Spinal cord (tissue), 10 donors: ENCODE data around the gene SPON1. TPM values are rescaled to one million over a fixed set of nuclear protein-coding genes. Genes with fewer than 3 reads are reported as not detected.

ENCODE experiments used
- DNase-seq, 6 donors: peaks; one replicate each; pipeline versions ENCODE4 v3.0.0 to v3.0.0-alpha.2; 2013 to 2015; ENCODE audit warnings: low spot score in 6 of 6, low read depth in 4 of 6
- H3K27ac ChIP-seq: one replicate; pipeline ENCODE4 v1.5.1; 2013; ENCODE audit warnings: low read depth, low read length, control low read depth
- H3K27me3 ChIP-seq: one replicate; pipeline ENCODE4 v1.6.1; 2013; ENCODE audit warnings: low read length; ENCODE audit not compliant: control insufficient read depth, insufficient read depth
- H3K36me3 ChIP-seq: one replicate; pipeline ENCODE4 v1.6.1; 2013; ENCODE audit warnings: low read length; ENCODE audit not compliant: control insufficient read depth, insufficient read depth
- H3K4me1 ChIP-seq: one replicate; pipeline ENCODE4 v1.6.1; 2013; ENCODE audit warnings: low read length; ENCODE audit not compliant: control insufficient read depth, insufficient read depth
- H3K4me3 ChIP-seq: one replicate; pipeline ENCODE4 v1.5.1; 2013; ENCODE audit warnings: low read depth, low read length, control low read depth
- H3K9me3 ChIP-seq: one replicate; pipeline ENCODE4 v1.6.1; 2013; ENCODE audit warnings: low read length; ENCODE audit not compliant: control insufficient read depth, insufficient read depth
- WGBS: methylation state at CpG from one replicate; pipeline ENCODE4 v1.1.5; 2013; ENCODE audit warnings: missing lambda C conversion rate; ENCODE audit not compliant: insufficient coverage; 5-methylcytosine and 5-hydroxymethylcytosine counted together
- polyA plus RNA-seq, 2 donors: library from polyadenylated mRNA; unstranded; fragments of 120-200 nt; gene quantifications; one replicate each; pipeline ENCODE4 v1.2.1, GENCODE V29; 2013; ENCODE audit not compliant: insufficient read length in 2 of 2
- total RNA-seq, 2 donors: library from RNA; depleted of rRNA in 1 of 2; stranded (reverse); fragments of 120-200 nt in 1 of 2; fragments of >200 nt in 1 of 2; gene quantifications; one replicate each; pipeline versions ENCODE4 v1.2.3 to v1.2.4, GENCODE V29; 2013 to 2014
- donor health status: healthy.

The SPON1 gene
- total and polyA plus RNA-seq, 4 donors = 84.4 to 193 (median 106) TPM

DNA sequence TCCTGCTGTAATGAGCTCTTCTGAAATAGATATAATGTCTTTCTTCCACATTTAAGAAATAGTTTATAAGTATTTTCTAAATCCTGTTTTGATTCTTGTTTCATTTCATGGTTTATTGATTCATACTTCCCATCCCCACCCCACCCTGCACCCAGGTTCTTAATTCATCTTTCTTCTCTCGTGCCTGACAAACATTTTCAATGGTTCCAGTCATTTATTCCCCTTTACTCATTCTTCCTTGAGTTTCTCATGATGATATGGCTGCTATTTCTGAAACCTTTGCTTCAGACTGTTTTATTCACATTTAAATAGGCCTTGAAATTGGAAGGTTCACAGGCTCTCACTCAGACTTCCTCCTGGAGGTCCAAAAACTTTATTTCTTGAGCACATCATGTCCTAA lies 142.9 kb downstream of the SPON1 start:
- whole genome bisulfite sequencing = no CpG with 5 or more reads among the region's 1 CpG
- H3K36me3 ChIP-seq = no peaks in the 10 kb centered on the region
- H3K27ac ChIP-seq = no peak overlapping the region
- DNase-seq = no peak
- H3K4me1 ChIP-seq = no peaks in the 10 kb centered on the region
- H3K4me3 ChIP-seq = no peak overlapping the region
- H3K27me3 ChIP-seq = no peaks in the 10 kb centered on the region
- no peaks in the 10 kb centered on the region for H3K9me3 ChIP-seq

DNA sequence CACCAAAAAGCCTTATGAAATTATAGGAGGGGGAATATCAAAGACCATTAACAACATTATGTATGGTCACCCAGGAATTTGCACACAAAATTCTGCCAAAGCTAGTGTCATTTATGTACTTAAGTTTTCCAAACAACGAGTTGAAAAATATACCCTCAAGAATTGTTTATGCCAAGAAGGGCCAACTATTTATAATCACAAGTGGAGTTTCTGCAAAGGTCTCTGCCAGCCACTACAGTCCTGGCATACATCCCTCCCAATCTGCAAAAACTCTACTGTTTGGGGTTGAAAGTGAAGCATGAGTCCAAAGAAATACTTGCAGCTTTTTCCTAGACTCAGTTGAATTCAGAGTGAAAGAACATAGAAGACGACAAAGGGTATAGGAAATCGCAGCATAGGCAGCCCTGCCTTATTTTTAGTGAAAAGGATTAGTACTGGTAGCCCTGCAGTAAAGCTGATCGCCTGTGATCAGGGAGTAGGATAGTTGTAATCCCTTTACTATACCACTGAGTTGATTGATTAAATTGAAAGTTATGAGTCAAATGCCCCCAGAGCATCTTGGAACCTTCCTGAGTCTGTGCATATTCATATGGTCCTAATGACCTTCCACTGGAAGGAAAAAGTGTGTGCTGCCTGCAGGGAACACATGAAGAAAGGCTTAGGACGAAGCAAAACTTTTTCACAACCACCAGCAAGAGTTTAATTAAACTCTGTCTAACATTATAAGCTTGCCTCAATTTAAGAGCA lies 144.0 kb downstream of the SPON1 start:
- Histone ChIP-seq H3K36me3 (no peaks in the 10 kb centered on the region), H3K4me1 (no peaks in the 10 kb centered on the region), H3K4me3 (no peak overlapping the region), H3K9me3 (no peaks in the 10 kb centered on the region), H3K27me3 (no peaks in the 10 kb centered on the region), H3K27ac (peak overlapping the region; percentile 34)
- DNase-seq = peak in 2 of 6 donors; percentile 38 to 55
- WGBS = 37% methylated on average over 2 of the region's 5 CpGs

DNA sequence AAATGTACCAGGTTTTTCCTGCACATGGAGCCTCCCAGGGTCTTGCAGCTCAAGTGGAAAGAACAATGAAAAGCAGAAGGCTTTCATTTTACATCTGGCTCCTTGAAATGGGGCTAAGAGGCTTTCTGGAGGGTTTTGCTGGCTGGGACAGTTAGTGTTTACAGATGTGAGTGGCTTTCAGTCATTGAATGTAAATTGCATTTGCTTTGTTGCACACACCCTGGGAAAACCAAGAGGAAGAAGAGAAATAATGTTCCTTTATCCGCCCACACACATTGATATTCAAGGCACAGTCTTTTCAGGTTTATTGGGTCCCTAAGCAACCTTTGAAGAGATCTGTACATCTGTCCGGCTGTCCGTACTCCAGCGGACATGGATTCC lies 144.5 kb downstream of the SPON1 start:
- peak in 2 of 6 donors; percentile 41 to 69 for DNase-seq
- WGBS = 34% methylated on average over 4 of the region's 4 CpGs

DNA sequence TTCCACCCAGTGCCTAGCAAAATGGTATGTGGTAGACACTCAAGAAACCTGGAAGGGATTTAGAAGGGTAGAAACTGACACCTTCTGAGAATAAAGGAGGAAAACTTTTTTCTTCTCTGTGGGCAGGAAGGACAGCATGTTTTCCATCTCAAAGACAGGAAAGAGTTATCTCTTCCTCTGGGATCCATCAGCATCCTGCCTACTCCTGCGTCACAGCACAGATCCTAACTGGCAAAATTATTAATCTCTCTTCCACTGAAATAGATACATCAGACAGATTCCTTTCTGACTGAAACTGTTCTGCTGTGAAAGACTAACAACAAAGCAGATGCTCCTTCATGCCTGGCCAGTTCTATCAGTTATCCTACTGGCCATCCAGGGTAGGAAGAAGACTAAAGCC lies 147.2 kb downstream of the SPON1 start:
- Histone ChIP-seq H3K27me3 (no peaks in the 10 kb centered on the region), H3K36me3 (no peaks in the 10 kb centered on the region), H3K4me1 (no peaks in the 10 kb centered on the region), H3K4me3 (no peak overlapping the region), H3K9me3 (no peaks in the 10 kb centered on the region), H3K27ac (no peak overlapping the region)
- 86% methylated on average over 1 of the region's 1 CpG for WGBS
- no peak for DNase-seq

More for the DNA sequence above, 144.5 kb downstream of the SPON1 start:
- Histone ChIP-seq H3K4me3 (no peak overlapping the region), H3K27ac (peak overlapping the region; percentile 34), H3K4me1 (no peaks in the 10 kb centered on the region), H3K36me3 (no peaks in the 10 kb centered on the region), H3K27me3 (no peaks in the 10 kb centered on the region), H3K9me3 (no peaks in the 10 kb centered on the region)

DNA sequence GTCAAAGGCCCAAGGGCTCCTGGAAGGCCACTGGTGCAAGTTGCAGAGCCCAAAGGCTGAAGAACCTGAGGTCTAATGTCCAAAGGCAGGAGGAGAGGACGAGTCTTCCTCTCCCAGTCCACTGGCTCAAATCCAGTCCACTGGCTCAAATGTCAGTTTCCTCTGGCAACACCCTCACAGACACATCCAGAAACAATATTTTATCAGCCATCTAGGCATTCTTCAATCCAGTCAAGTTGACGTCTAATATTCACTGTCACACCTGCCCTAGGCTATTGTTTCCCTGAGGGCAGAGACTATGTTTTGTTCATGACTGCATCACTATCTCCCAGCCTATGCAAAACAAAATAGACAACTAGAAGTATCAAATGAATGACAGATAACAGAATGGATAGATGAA lies 148.1 kb downstream of the SPON1 start:
- Histone ChIP-seq H3K4me3 (no peak overlapping the region), H3K4me1 (no peaks in the 10 kb centered on the region), H3K36me3 (no peaks in the 10 kb centered on the region), H3K9me3 (no peaks in the 10 kb centered on the region), H3K27me3 (no peaks in the 10 kb centered on the region), H3K27ac (no peak overlapping the region)
- 60% methylated on average over 1 of the region's 2 CpGs for WGBS
- DNase-seq = no peak

DNA sequence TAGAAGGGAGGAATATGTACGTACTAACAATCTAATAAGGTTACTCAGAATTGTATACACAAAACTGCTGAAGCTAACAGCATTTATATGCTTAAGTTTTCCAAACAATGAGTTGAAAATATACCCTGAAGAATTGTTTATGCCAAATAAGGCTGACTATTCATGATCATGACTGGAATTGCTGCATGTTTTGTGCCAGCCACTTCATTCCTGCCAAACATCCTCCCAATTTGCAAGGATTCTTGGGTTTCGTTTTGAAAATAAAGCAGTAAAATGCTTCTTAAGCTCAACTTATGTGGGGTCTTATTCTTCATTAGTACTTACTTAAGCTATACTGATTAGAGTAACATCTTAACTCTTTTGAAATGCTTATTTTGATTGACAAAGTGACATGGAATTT lies 149.0 kb downstream of the SPON1 start:
- WGBS = no CpG with 5 or more reads among the region's 2 CpGs
- no peaks in the 10 kb centered on the region for H3K27me3 ChIP-seq
- no peak overlapping the region for H3K27ac ChIP-seq
- DNase-seq = peak in 2 of 6 donors; percentile 47 to 67
- no peaks in the 10 kb centered on the region for H3K9me3 ChIP-seq
- no peaks in the 10 kb centered on the region for H3K36me3 ChIP-seq
- no peak overlapping the region for H3K4me3 ChIP-seq
- no peaks in the 10 kb centered on the region for H3K4me1 ChIP-seq

DNA sequence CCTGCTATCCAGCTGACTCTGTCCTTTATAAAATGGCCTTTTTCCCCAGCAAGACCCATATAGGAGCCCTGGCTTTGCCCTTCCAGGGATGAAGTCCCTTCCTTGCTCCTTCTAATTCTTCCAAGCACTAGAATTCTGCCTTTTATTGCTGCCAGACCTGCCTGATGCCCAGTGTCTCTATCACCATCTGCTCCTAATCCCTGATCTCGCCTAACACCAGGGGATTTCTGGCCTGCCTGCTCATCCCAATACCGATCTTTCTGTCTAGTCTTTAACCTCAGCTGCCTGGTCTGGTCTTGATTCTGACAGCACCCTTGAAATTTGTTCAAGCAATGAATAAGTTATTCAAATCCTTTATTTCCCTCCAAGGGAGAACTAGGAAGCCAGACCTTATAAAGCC lies 150.2 kb downstream of the SPON1 start:
- no peak for DNase-seq
- Histone ChIP-seq H3K4me3 (no peak overlapping the region), H3K4me1 (no peaks in the 10 kb centered on the region), H3K36me3 (no peaks in the 10 kb centered on the region), H3K9me3 (no peaks in the 10 kb centered on the region), H3K27me3 (no peaks in the 10 kb centered on the region), H3K27ac (peak overlapping the region; percentile 6)
- WGBS = 74% methylated on average over 2 of the region's 2 CpGs

DNA sequence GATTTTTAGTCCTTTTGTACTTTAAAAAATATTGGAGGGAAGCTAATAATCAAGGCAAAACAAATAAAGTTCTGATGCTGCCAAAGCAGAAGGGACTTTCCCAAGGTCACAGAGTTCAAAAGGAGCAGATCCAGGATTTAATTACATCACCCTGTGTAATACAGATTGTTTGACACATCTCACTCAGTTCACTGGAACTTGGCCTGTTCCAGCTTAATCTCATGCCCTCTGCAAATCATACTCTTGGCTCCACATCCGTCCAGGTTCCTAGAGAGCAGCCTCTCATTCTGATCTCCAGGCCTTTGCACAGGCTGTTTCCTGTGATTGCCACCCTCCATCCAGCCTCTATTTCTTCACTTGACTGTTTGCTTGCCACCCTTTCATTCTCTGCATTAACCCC lies 151.7 kb downstream of the SPON1 start:
- no peak for DNase-seq
- H3K36me3 ChIP-seq = no peaks in the 10 kb centered on the region
- no peak overlapping the region for H3K4me3 ChIP-seq
- no peaks in the 10 kb centered on the region for H3K27me3 ChIP-seq
- H3K9me3 ChIP-seq = no peaks in the 10 kb centered on the region
- 82% methylated on average over 1 of the region's 1 CpG for WGBS
- no peak overlapping the region for H3K27ac ChIP-seq
- H3K4me1 ChIP-seq = no peaks in the 10 kb centered on the region

DNA sequence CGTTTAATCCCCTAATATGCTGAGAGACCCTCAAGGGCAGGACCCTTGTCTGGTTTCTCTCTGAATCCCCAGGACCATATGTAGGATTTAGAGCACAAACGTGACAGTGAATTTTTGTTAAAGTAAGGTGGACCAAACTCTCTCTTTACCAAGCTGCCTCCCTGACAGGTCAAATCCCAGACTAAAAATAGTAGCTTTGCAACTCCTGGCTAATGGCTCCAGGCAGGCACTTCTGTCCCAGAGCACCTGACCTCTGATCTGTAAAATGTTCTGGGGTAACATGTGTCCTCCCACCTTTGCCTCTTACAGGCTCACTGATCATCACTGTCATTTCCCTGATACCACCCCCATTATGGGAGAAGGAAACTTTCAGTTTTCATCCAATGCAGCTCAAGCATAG lies 152.3 kb downstream of the SPON1 start:
- H3K9me3 ChIP-seq = no peaks in the 10 kb centered on the region
- WGBS = no CpG with 5 or more reads among the region's 2 CpGs
- no peaks in the 10 kb centered on the region for H3K4me1 ChIP-seq
- DNase-seq = no peak
- no peaks in the 10 kb centered on the region for H3K27me3 ChIP-seq
- no peaks in the 10 kb centered on the region for H3K36me3 ChIP-seq
- no peak overlapping the region for H3K27ac ChIP-seq
- H3K4me3 ChIP-seq = no peak overlapping the region

DNA sequence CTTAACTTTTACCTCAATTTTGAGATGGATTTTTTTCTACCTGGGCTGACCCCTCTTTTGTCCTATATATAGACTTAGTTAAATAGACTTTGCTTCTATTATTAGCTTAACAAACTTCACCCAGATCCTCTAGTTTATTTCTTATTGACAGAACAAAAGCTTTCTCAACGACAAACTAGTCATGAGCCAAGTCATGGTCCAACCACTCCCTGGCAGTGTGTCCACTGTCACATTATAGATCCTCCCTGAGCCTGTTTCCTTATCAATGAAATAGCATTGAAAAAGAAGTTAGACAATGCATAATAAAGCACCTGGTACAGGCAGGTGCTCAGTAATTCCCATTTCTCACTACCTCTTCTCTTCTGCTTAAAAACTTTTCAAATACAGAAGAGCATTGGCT lies 155.1 kb downstream of the SPON1 start:
- 100% methylated on average over 1 of the region's 1 CpG for WGBS
- no peak for DNase-seq
- Histone ChIP-seq H3K36me3 (no peaks in the 10 kb centered on the region), H3K9me3 (no peaks in the 10 kb centered on the region), H3K27me3 (no peaks in the 10 kb centered on the region), H3K27ac (no peak overlapping the region), H3K4me1 (no peaks in the 10 kb centered on the region), H3K4me3 (no peak overlapping the region)
